ENCODE measurements around the gene RASA2. TPM values are rescaled to one million over a fixed set of nuclear protein-coding genes. Genes with fewer than 3 reads are reported as not detected.

RASA2 gene
- total RNA-seq, 1 donor from 2014 or later = 7.7 TPM

- Histone ChIP-seq H3K27ac (no peak overlapping the region), H3K4me1 (no peaks in the 10 kb centered on the region), H3K36me3 (no peaks in the 10 kb centered on the region), H3K9me3 (no peaks in the 10 kb centered on the region), H3K4me3 (no peak overlapping the region), H3K27me3 (no peaks in the 10 kb centered on the region)
- no peak for TF ChIP-seq CTCF (IDR thresholded peaks at IDR 0.05)
- intact Hi-C loops (cut with DNase I) = loop anchor here (10.0 kb wide), 1 partner anchor 187 kb away; no protein-coding TSS in a partner anchor
- DNase-seq (ENCODE audit: low spot score in 2 of 2) = no peak
These were observed 164.6 kb downstream of the RASA2 start for GRCh38 chr3:141651409-141651808.

- Histone ChIP-seq H3K4me3 (no peak overlapping the region), H3K9me3 (no peaks in the 10 kb centered on the region), H3K36me3 (no peaks in the 10 kb centered on the region), H3K27me3 (no peaks in the 10 kb centered on the region), H3K4me1 (no peaks in the 10 kb centered on the region), H3K27ac (no peak overlapping the region)
- no peak for TF ChIP-seq CTCF (IDR thresholded peaks at IDR 0.05)
- intact Hi-C loops (cut with DNase I) = loop anchor here (10.0 kb wide), 1 partner anchor 188 kb away; no protein-coding TSS in a partner anchor
- no peak for DNase-seq (ENCODE audit: low spot score in 2 of 2)
These were observed 165.5 kb downstream of the RASA2 start for GRCh38 chr3:141652349-141652748.

DNA sequence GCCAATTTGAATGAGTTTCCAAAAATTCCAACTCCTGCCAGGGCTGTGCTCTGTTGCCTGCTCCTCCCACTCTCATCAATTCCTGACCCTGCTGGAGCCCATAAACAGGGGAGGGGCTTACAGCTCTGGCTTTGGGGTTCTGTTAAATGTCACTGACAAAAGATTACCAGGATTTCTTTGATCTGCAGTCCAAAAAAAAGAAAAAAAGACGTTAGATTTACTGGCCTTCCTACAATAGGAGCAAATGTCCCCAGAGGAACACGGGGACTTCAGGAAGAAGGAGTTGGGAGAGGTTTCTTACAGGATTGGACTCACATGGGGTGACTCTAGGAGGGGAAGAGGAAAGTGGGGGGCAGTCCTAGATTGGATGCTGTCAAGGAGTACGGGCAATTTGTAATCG lies 167.0 kb downstream of the RASA2 start:
- no peaks in the 10 kb centered on the region for H3K36me3 ChIP-seq
- H3K9me3 ChIP-seq = no peaks in the 10 kb centered on the region
- no peaks in the 10 kb centered on the region for H3K27me3 ChIP-seq
- H3K4me3 ChIP-seq = no peak overlapping the region
- peaks cover 0 to 2% of the 10 kb centered on the region in 2 donors for H3K4me1 ChIP-seq
- TF ChIP-seq CTCF (IDR thresholded peaks at IDR 0.05) = no peak
- no peak overlapping the region for H3K27ac ChIP-seq
- no peak for DNase-seq (ENCODE audit: low spot score in 2 of 2)
- intact Hi-C loops (cut with DNase I) = loop anchor here (10.0 kb wide), 1 partner anchor 189 kb away; no protein-coding TSS in a partner anchor

GRCh38 chr3:141655801-141656200 lies 169.0 kb downstream of the RASA2 start:
- H3K4me1 ChIP-seq = peaks cover 0 to 2% of the 10 kb centered on the region in 2 donors
- H3K27me3 ChIP-seq = no peaks in the 10 kb centered on the region
- DNase-seq (ENCODE audit: low spot score in 2 of 2) = no peak
- H3K4me3 ChIP-seq = no peak overlapping the region
- no peak for TF ChIP-seq CTCF (IDR thresholded peaks at IDR 0.05)
- intact Hi-C loops (cut with DNase I) = loop anchor here (5.0 to 10.0 kb wide), 2 partner anchors 82 to 191 kb away; partner anchors contain the start of gene RNF7
- no peaks in the 10 kb centered on the region for H3K36me3 ChIP-seq
- H3K9me3 ChIP-seq = no peaks in the 10 kb centered on the region
- H3K27ac ChIP-seq = no peak overlapping the region

GRCh38 chr3:141656771-141657170 lies 169.9 kb downstream of the RASA2 start:
- peaks cover 0 to 2% of the 10 kb centered on the region in 2 donors for H3K4me1 ChIP-seq
- intact Hi-C loops (cut with DNase I) = loop anchor here (5.0 to 10.0 kb wide), 2 partner anchors 81 to 192 kb away; partner anchors contain the start of gene RNF7
- TF ChIP-seq CTCF (IDR thresholded peaks at IDR 0.05) = no peak

More at GRCh38 chr3:141656771-141657170, 169.9 kb downstream of the RASA2 start:
- H3K36me3 ChIP-seq = no peaks in the 10 kb centered on the region
- no peak overlapping the region for H3K27ac ChIP-seq
- no peak overlapping the region for H3K4me3 ChIP-seq
- no peak for DNase-seq (ENCODE audit: low spot score in 2 of 2)
- H3K27me3 ChIP-seq = no peaks in the 10 kb centered on the region
- no peaks in the 10 kb centered on the region for H3K9me3 ChIP-seq

All from ascending aorta (tissue), 2 donors.